ENCODE results near the gene RAPGEF2. TPM values are rescaled to one million over a fixed set of nuclear protein-coding genes. Genes with fewer than 3 reads are reported as not detected.

RAPGEF2 gene
- total and polyA plus RNA-seq, 9 of the 15 experiments (the other 6 are each of a cell fraction or from before 2014, with no cell fraction given) = 3.1 to 32.6 (median 23.1) TPM

- TF ChIP-seq ZBTB43 (CRISPR knock-in tag; IDR thresholded peaks at IDR 0.05) = no peak
Measured at GRCh38 chr4:159222043-159222552, 119.2 kb downstream of the RAPGEF2 start (continued).

- Histone ChIP-seq H3K4me1 (replicated peaks in 1 of 2; ENCODE audit: control insufficient read depth in 2 of 2, insufficient read depth in 2 of 2, low read length in 2 of 2) (peaks cover 4 to 5% of the 10 kb centered on the region in 2 experiments; a peak in 3 of 5 replicates), H3K9me1 (ENCODE audit: control insufficient read depth, insufficient read depth, low read length) (peaks cover 3% of the 10 kb centered on the region), H3K79me2 (ENCODE audit: control insufficient read depth, insufficient read depth, low read length) (no peaks in the 10 kb centered on the region; the same call in 2 of the 3 replicates), H3K27me3 (ENCODE audit: control insufficient read depth in 2 of 2, insufficient read depth in 2 of 2, low read length in 2 of 2) (no peaks in the 10 kb centered on the region), H3K4me3 (no peak overlapping the region), H2AFZ (ENCODE audit: low read depth, low read length) (no peak overlapping the region), H3K9ac (ENCODE audit: insufficient read depth in 1 of 2, low read depth in 2 of 2, low read length in 2 of 2) (no peak overlapping the region), H3K36me3 (ENCODE audit: control insufficient read depth, insufficient read depth, low read length) (no peaks in the 10 kb centered on the region), H3K27ac (ENCODE audit: extremely low read depth, low read depth, low read length) (no peak overlapping the region), H3K4me2 (ENCODE audit: insufficient read depth, low read length) (no peak overlapping the region), H4K20me1 (replicated peaks; ENCODE audit: control insufficient read depth, insufficient read depth, low read length) (peaks cover 5% of the 10 kb centered on the region; the same call in 1 of the 2 replicates), H3K9me3 (replicated peaks; ENCODE audit: control insufficient read depth, insufficient read depth, low read depth, low read length) (no peaks in the 10 kb centered on the region)
- FAIRE-seq = no peak
- no peak for DNase-seq (ENCODE audit: extremely low read depth in 1 of 4, low spot score in 3 of 4)
- ChIA-PET POLR2A (no interaction called here), CTCF (ENCODE audit: low intra/inter-chr PET ratio) (no interaction called here)
- WGBS (ENCODE audit: insufficient coverage, low coverage, missing lambda C conversion rate) = 35% methylated on average over 3 of the region's 3 CpGs
- ATAC-seq = no peak
- BruUV-seq (replicated peaks) = no TSS peak
- intact Hi-C loops (cut with micrococcal nuclease) (no loop called here), in situ Hi-C loops (cut with MboI) (loop anchor here (25.0 kb wide), 1 partner anchor 987 kb away; no protein-coding TSS in a partner anchor)
- TF ChIP-seq CXXC5 (CRISPR knock-in tag; IDR thresholded peaks at IDR 0.05) (no peak), ADNP (tag; IDR thresholded peaks at IDR 0.05) (no peak), TAF15 (IDR thresholded peaks at IDR 0.05; ENCODE audit: low read depth, low read length) (no peak), MTA2 (IDR thresholded peaks at IDR 0.05; ENCODE audit: low read depth) (no peak), ZBTB7A (IDR thresholded peaks at IDR 0.05; ENCODE audit: borderline replicate concordance, control insufficient read depth, low read depth, low read length) (no peak), NFE2L1 (tag; IDR thresholded peaks at IDR 0.05; ENCODE audit: borderline replicate concordance, low read depth) (no peak), ZBTB43 (CRISPR knock-in tag; IDR thresholded peaks at IDR 0.05) (no peak), ZBTB34 (CRISPR knock-in tag; IDR thresholded peaks at IDR 0.05) (no peak), HOMEZ (CRISPR knock-in tag; IDR thresholded peaks at IDR 0.05) (no peak), SP1 (CRISPR knock-in tag; IDR thresholded peaks at IDR 0.05) (no peak), ZNF444 (CRISPR knock-in tag; IDR thresholded peaks at IDR 0.05) (no peak), GTF2A2 (tag; IDR thresholded peaks at IDR 0.05) (no peak)
Measured at GRCh38 chr4:159224408-159224807, 121.5 kb downstream of the RAPGEF2 start.
